Measurements from ENCODE around the gene MPDZ. TPM values are rescaled to one million over a fixed set of nuclear protein-coding genes. Genes with fewer than 3 reads are reported as not detected.
"Not testable (repeated sequence)": the region's sequence is repeated elsewhere in the genome, so short reads cannot be mapped to it uniquely, and the experiment has no call there.

MPDZ gene
- total RNA-seq, 2 donors from 2014 or later = 3.1 to 8.5 TPM

- ATAC-seq (no peak), DNase-seq (no peak)
- intact Hi-C loops (cut with DNase I, micrococcal nuclease) = no loop called here
These were observed 11.0 kb downstream of the MPDZ start for GRCh38 chr9:13268469-13268868.

DNA sequence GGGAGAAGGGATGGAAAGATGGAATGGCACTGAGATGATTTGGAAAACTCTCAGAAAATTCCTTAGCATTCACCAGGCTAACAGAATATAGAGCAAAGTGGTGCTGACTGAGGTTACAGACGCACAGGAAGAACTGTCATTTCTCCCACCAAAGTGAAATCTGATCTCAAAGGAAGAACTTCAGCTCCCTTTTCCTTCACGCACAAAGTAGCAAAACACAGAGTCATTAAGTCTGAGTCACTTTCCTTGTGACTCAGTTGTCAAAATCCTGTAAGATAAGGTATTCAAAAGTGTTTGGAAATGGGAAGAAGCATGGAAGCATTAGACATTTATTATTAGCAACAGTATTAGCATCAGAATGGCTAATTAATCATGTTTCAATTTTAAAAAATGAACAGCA, 11.7 kb downstream of the MPDZ start:
- intact Hi-C loops (cut with DNase I, micrococcal nuclease) = no loop called here
- DNase-seq = no peak
- no peak for ATAC-seq

- ATAC-seq = no peak
- intact Hi-C loops (cut with DNase I, micrococcal nuclease) = no loop called here
- DNase-seq = no peak
These were observed 13.3 kb downstream of the MPDZ start for GRCh38 chr9:13266167-13266566.

DNA sequence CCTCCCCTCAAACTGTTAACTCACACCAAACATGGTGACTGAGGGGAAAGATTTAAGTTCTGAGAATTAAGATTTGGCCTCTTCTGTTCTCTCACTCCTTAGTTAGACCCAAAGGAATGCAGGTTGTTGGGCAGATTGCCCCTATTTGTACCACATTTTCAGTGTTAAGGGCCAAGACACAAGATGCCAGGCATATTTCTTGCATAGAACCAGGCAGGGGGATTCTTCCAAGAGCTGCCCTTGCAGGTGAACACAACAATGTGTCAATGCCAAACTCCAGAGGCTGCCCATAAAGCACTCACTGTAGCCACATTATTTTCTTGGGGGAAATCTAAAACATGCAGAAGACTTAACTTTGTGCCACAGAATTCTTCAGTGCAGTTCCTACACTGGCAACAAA, 14.7 kb downstream of the MPDZ start:
- DNase-seq = no peak
- no peak for ATAC-seq
- intact Hi-C loops (cut with DNase I, micrococcal nuclease) = no loop called here

- no peak for ATAC-seq
- no peak for DNase-seq
- intact Hi-C loops (cut with DNase I, micrococcal nuclease) = no loop called here
These were observed 16.0 kb downstream of the MPDZ start for GRCh38 chr9:13263511-13263910.

GRCh38 chr9:13252852-13253251, 26.6 kb downstream of the MPDZ start:
- DNase-seq = no peak
- ATAC-seq = no peak
- intact Hi-C loops (cut with DNase I, micrococcal nuclease) = no loop called here

DNA sequence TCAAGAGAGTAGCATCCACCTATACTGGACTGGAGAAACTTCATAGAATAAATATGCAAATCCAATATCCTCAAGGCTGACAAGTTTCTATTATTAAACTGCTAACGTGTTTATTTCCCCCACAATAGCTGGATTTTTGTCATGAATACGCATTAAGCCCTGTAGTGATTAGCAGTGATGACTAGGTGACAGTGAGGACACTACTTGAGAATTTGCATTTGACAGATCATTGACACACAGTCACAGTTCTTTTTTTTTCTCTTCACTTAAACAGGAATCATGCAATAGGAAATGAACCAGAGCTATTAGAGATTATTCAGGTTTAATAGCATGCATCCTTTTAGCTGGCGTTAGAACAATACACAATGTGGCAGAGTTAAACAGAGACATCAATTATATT, 35.3 kb downstream of the MPDZ start:
- no peak for ATAC-seq
- DNase-seq = no peak

DNA sequence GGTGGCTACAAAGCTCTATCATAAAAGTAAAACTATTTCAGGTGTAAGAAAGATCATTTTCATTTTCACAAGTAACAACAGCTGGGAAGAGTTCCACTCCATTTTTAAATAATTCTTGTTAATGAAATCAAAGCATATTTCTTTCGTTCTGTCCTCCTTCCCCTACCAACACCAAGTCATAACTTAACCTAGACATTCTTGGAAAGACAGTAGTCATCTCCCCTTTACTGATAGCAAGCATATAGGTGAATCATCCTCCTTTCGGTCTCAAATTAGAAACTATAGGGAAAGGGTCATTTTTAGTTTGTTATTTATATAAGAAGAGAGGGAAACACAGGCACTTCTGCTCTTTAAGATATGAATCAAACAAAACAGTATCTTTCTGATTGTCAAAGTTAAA, 38.2 kb downstream of the MPDZ start:
- DNase-seq = no peak
- no peak for ATAC-seq
- intact Hi-C loops (cut with DNase I, micrococcal nuclease) = no loop called here

More for the DNA sequence above, 35.3 kb downstream of the MPDZ start:
- intact Hi-C loops (cut with DNase I, micrococcal nuclease) = no loop called here

DNA sequence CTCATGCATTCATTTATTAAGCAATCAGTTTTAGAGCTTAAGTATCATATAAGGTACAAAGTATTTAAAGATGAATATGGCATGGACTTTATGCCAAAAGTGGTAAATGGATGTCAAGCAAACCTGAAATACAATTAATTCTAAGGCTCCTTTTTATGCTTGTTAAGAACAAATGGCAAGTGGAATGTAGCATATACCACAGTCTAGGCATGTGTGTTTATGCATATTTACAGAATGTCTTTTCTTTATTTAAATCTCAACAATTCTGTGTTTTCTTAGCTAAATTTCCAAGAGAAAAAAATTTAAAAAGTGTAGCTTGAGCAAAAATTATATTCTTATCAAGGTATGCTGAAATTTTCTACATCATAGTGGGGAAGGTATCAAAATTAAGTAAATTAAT, 39.8 kb downstream of the MPDZ start:
- DNase-seq (no peak), ATAC-seq (no peak)
- intact Hi-C loops (cut with DNase I, micrococcal nuclease) = no loop called here

DNA sequence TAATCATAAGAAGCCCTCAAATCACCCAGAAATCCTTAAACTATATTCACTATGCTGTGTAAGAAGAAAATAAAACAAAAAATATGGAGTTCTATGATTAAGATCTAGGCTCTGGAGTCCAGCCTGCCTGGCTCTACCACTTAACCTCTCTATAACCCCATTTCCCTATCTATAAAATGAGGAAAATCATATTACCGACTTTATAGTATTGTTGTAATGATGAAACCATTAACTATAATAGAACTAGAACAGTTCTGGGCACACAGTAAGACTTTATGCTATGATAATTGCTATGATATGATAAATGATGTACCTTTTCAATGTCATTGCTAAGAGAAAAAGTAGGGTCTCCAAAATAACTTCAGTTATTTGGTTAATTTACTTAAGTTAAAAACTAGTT, 40.3 kb downstream of the MPDZ start:
- DNase-seq = no peak
- intact Hi-C loops (cut with DNase I, micrococcal nuclease) = no loop called here
- no peak for ATAC-seq

- ATAC-seq = no peak
- intact Hi-C loops (cut with DNase I, micrococcal nuclease) = no loop called here
- DNase-seq = no peak
These were observed 44.6 kb downstream of the MPDZ start for GRCh38 chr9:13234932-13235331.

GRCh38 chr9:13228431-13228830, 51.1 kb downstream of the MPDZ start:
- DNase-seq (no peak), ATAC-seq (no peak)
- intact Hi-C loops (cut with DNase I, micrococcal nuclease) = no loop called here

GRCh38 chr9:13224366-13224765, 55.1 kb downstream of the MPDZ start:
- intact Hi-C loops (cut with DNase I, micrococcal nuclease) = no loop called here
- DNase-seq = no peak
- no peak for ATAC-seq

DNA sequence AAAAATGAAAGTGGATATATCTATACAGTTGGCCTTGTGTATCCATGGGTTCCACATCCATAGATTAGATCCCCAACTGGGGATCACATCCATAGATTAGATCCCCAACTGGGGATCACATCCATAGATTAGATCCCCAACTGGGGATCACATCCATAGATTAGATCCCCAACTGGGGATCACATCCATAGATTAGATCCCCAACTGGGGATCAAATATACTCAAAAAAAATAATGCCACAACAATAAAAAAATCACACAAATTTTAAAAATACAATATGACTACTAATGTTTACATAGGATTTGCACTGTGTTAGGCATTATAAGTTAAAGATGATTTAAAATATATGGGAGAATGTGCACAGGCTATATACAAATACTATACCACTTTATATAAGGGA, 56.8 kb downstream of the MPDZ start:
- ATAC-seq; intact Hi-C loops (cut with DNase I, micrococcal nuclease); DNase-seq: not testable (repeated sequence)

- ATAC-seq (no peak), DNase-seq (no peak)
- intact Hi-C loops (cut with DNase I, micrococcal nuclease) = no loop called here
These were observed 57.8 kb downstream of the MPDZ start for GRCh38 chr9:13221741-13222140.

GRCh38 chr9:13220837-13221236, 58.7 kb downstream of the MPDZ start:
- no peak for DNase-seq
- ATAC-seq = no peak
- intact Hi-C loops (cut with DNase I, micrococcal nuclease) = no loop called here

DNA sequence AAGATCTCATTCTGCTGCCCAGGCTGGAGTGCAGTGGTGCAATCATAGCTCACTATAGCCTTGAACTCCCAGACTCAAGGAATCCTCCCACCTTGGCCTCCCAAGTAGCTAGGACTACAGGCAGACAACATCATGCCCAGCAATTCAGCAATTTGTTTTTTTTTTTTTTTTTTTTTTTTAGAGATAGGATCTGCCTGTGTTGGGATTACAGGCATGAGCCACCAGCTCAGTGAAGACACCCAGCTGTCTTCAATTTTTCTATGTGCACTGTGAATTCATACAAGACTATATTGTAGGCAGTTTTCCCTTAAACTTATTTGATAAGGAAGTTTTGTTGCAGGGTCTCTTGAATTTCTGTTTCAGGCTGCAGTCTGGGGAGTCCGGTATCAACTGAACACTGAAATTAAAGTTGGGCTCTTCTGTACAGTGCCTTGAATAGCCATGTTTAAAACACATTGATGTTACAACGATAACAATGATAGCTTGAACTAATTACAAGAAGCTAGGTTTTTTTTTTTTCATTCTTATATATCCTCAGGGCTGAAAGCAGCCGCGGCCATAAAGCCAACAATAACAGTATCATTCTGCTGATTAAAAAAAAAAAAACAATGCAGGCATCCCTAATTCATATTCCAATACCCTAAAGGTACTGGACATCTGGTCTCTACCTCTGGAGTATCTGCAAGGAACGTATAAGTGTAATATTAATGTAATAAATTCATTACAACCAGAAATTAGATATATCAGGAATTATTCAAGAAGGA, 63.5 kb downstream of the MPDZ start:
- intact Hi-C loops (cut with DNase I, micrococcal nuclease) = no loop called here

DNA sequence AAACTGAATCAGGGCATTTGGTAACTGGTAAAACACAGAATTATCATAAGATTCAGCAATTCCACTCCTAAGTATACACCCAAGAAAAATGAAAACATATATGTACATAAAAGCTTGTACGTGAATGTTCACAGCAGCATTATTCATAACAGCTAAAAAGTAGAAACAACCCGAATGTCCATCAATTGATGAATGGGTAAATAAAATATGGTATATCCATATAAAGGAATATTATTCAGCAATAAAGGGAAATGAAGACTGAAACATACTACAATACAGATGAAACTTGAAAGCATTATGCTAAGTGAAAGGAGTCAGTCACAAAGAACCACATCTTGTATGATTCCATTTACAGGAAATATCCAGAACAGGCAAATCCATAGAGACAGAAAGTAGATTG, 65.5 kb downstream of the MPDZ start:
- ATAC-seq (no peak), DNase-seq (no peak)
- intact Hi-C loops (cut with DNase I, micrococcal nuclease) = no loop called here

More for the DNA sequence above, 63.5 kb downstream of the MPDZ start:
- DNase-seq = no peak
- no peak for ATAC-seq

- DNase-seq = no peak
- ATAC-seq = no peak
- intact Hi-C loops (cut with DNase I, micrococcal nuclease) = no loop called here
These were observed 66.2 kb downstream of the MPDZ start for GRCh38 chr9:13213337-13213736.

GRCh38 chr9:13210306-13210705, 69.2 kb downstream of the MPDZ start:
- intact Hi-C loops (cut with DNase I, micrococcal nuclease) = no loop called here
- ATAC-seq (no peak), DNase-seq (no peak)

DNA sequence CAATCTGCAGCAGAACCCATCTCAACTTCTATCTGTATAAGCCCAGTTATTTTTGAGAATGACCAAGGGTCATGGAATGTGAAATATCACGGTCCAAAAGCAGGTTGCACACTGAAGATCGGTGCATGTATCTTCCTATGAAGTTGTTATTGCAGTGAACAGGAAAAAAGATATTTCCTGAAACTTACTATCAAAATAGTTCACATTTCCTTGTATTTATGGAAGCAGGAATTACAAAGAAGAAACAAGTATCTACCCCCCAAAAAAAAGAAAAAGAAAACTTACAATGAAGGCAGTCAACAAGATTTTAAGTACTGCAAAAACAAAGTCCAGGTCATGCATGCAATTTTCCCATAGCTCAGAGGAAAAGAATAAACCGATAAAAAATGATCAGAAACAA, 70.0 kb downstream of the MPDZ start:
- DNase-seq = no peak
- intact Hi-C loops (cut with DNase I, micrococcal nuclease) = no loop called here
- ATAC-seq = no peak
